Astrocyte of the spinal cord (primary cell): ENCODE results near the gene RPS6KA5.
"Not testable (repeated sequence)": the region's sequence is repeated elsewhere in the genome, so short reads cannot be mapped to it uniquely, and the experiment has no call there.

Experiments
- DNase-seq: peaks from one replicate; pipeline ENCODE4 v3.0.0; 2011; ENCODE audit warnings: low read depth, low spot score
- H3K4me3 ChIP-seq: 2 replicates; pipeline ENCODE4 v1.5.1; 2011; ENCODE audit warnings: low read depth, mild to moderate bottlenecking, low read length, moderate library complexity
- CTCF ChIP-seq: IDR thresholded peaks from 2 replicates; pipeline ENCODE4 v1.5.1; 2012; ENCODE audit warnings: low read depth, mild to moderate bottlenecking, low read length, inconsistent platforms
- in situ Hi-C: cut with HindIII; loops from 2 replicates; pipeline ENCODE4 v1.10.0; 2017; ENCODE audit warnings: low sequenced_read_pairs

Gene RPS6KA5

GRCh38 chr14:90963343-90963742, 97.1 kb downstream of the RPS6KA5 start:
- H3K4me3 ChIP-seq, result no peak overlapping the region
- no peak for TF ChIP-seq CTCF
- DNase-seq, result no peak
- in situ Hi-C loops, result no loop called here

- TF ChIP-seq CTCF, result no peak
- DNase-seq, result no peak
- in situ Hi-C loops, result no loop called here
- no peak overlapping the region for H3K4me3 ChIP-seq
Observed at GRCh38 chr14:90962505-90963109, 97.8 kb downstream of the RPS6KA5 start.

- no peak for TF ChIP-seq CTCF
- in situ Hi-C loops, result no loop called here
- no peak for DNase-seq
- no peak overlapping the region for H3K4me3 ChIP-seq
Observed at GRCh38 chr14:90960818-90961217, 99.6 kb downstream of the RPS6KA5 start.

GRCh38 chr14:90959344-90959743, 101.1 kb downstream of the RPS6KA5 start:
- no peak for DNase-seq
- in situ Hi-C loops, result no loop called here
- H3K4me3 ChIP-seq, result no peak overlapping the region
- no peak for TF ChIP-seq CTCF

GRCh38 chr14:90956273-90956672, 104.2 kb downstream of the RPS6KA5 start:
- DNase-seq, result no peak
- H3K4me3 ChIP-seq, result no peak overlapping the region
- in situ Hi-C loops, result no loop called here
- TF ChIP-seq CTCF, result no peak

- DNase-seq, H3K4me3 ChIP-seq, in situ Hi-C loops: not testable (repeated sequence)
Observed at GRCh38 chr14:90953643-90954042, 106.8 kb downstream of the RPS6KA5 start.

- no peak for DNase-seq
Observed at GRCh38 chr14:90943367-90943766, 117.1 kb downstream of the RPS6KA5 start.

More at GRCh38 chr14:90943367-90943766, 117.1 kb downstream of the RPS6KA5 start:
- H3K4me3 ChIP-seq, result no peak overlapping the region
- TF ChIP-seq CTCF, result no peak
- in situ Hi-C loops, result no loop called here
